ENCODE measurements around the gene GNPAT. TPM values are rescaled to one million over a fixed set of nuclear protein-coding genes. Genes with fewer than 3 reads are reported as not detected.

Gene GNPAT
- total and polyA plus RNA-seq, 2 of the 4 experiments (the other 2 are of a cell fraction): 17.2 to 36.0 TPM

- Histone ChIP-seq H3K4me1 (ENCODE audit: control insufficient read depth, insufficient read depth, low read length) (no peaks in the 10 kb centered on the region), H3K9me1 (ENCODE audit: insufficient read depth, low read length) (0 out of 2 replicates have a peak, but pooled peaks cover 3% of the 10 kb centered on the region), H2AK5ac (ENCODE audit: low read depth, low read length) (no peak overlapping the region), H3K9ac (ENCODE audit: low read depth, low read length) (no peak overlapping the region), H2BK120ac (ENCODE audit: low read depth, low read length) (no peak overlapping the region), H3K18ac (ENCODE audit: low read depth, low read length) (no peak overlapping the region), H3K14ac (replicated peaks; ENCODE audit: low read depth, low read length) (no peak overlapping the region), H4K20me1 (ENCODE audit: insufficient read depth, low read length) (no peaks in the 10 kb centered on the region; the same call in 1 of the 2 replicates), H3K27me3 (ENCODE audit: control insufficient read depth, insufficient read depth, low read length) (no peaks in the 10 kb centered on the region), H2BK5ac (ENCODE audit: low read depth, low read length, poor library complexity, severe bottlenecking) (no peak overlapping the region), H2BK20ac (ENCODE audit: low read depth, low read length) (no peak overlapping the region), H3K27ac (ENCODE audit: insufficient read depth, low read length) (no peak overlapping the region), H3K4me3 (ENCODE audit: insufficient read depth, low read depth, low read length) (no peak overlapping the region), H2AK9ac (replicated peaks; ENCODE audit: low read depth, low read length, poor library complexity) (no peak overlapping the region), H3K56ac (ENCODE audit: extremely low read depth, insufficient read depth, low read length) (no peak overlapping the region), H3K9me3 (ENCODE audit: control insufficient read depth, insufficient read depth, low read length) (no peaks in the 10 kb centered on the region), H4K5ac (ENCODE audit: low read depth, low read length) (no peak overlapping the region), H3K79me1 (ENCODE audit: low read depth in 1 of 2, low read length in 2 of 2) (peaks cover 27 to 30% of the 10 kb centered on the region in 2 experiments), H4K8ac (ENCODE audit: low read depth in 2 of 2, low read length in 2 of 2) (no peak overlapping the region), H2BK15ac (ENCODE audit: low read depth, low read length) (no peak overlapping the region), H3K4ac (ENCODE audit: low read depth, low read length) (no peak overlapping the region), H3K23ac (ENCODE audit: low read depth, low read length) (peak overlapping the region; percentile 20; the same call in 1 of the 2 replicates), H3K36me3 (ENCODE audit: control insufficient read depth, insufficient read depth, low read length) (peaks cover 9% of the 10 kb centered on the region), H4K91ac (ENCODE audit: insufficient read depth, low read depth, low read length) (no peak overlapping the region), H2AFZ (replicated peaks; ENCODE audit: low read length, poor library complexity) (no peak overlapping the region), H3K4me2 (ENCODE audit: low read depth, low read length) (no peak overlapping the region)
- in situ Hi-C loops (cut with MboI; ENCODE audit: low sequenced_read_pairs) (no loop called here), dilution Hi-C loops (cut with HindIII; ENCODE audit: low sequenced_read_pairs, unreplicated experiment) (no loop called here), intact Hi-C loops (cut with micrococcal nuclease) (no loop called here)
- ChIA-PET POLR2A (ENCODE audit: unreplicated experiment) (no interaction called here), CTCF (no interaction called here)
- TF ChIP-seq BHLHE40 (IDR thresholded peaks at IDR 0.05; ENCODE audit: low read depth, low read length) (no peak), MAFK (IDR thresholded peaks at IDR 0.05; ENCODE audit: low read depth, low read length) (no peak), SMC3 (IDR thresholded peaks at IDR 0.05; ENCODE audit: low read depth, low read length) (no peak)
- BruUV-seq (replicated peaks): no TSS peak
- no peak for DNase-seq
- ATAC-seq (ENCODE audit: low read depth): no peak
- WGBS, 2 experiments (ENCODE audit: extremely low coverage in 2 of 2, insufficient read length in 1 of 2): 100% methylated on average over 1 of the region's 14 CpGs; no CpG with 5 or more reads in 1 of the 2 experiments
Observed at GRCh38 chr1:231232870-231233734, 7.9 kb upstream of the GNPAT start.
